Ovary (tissue), 3 donors: ENCODE measurements around the gene SEC14L1.

ENCODE experiments used
- EP300 ChIP-seq: sonication (generic); formaldehyde crosslinking; IDR thresholded peaks from one replicate; pipeline ENCODE4 v1.6.1; 2017; ENCODE audit warnings: antibody characterized with exemption
- POLR2A ChIP-seq: fragments of 450-650 bp; IDR thresholded peaks from one replicate; pipeline ENCODE4 v1.6.1; 2017; ENCODE audit warnings: antibody characterized with exemption, mild to moderate bottlenecking, moderate library complexity
- TF ChIP-seq, protein P1 (sequence below), 3 donors: fragments of 450-650 bp in 2 of 3; fragments of 200-600 bp in 1 of 3; IDR thresholded peaks; one replicate each; pipeline versions ENCODE4 v1.5.1 to v1.8.0; 2016 to 2022; ENCODE audit warnings: antibody characterized with exemption in 3 of 3, mild to moderate bottlenecking in 1 of 3
- donor health status: DM: no; HTN: no; CAD: no.

DNA sequence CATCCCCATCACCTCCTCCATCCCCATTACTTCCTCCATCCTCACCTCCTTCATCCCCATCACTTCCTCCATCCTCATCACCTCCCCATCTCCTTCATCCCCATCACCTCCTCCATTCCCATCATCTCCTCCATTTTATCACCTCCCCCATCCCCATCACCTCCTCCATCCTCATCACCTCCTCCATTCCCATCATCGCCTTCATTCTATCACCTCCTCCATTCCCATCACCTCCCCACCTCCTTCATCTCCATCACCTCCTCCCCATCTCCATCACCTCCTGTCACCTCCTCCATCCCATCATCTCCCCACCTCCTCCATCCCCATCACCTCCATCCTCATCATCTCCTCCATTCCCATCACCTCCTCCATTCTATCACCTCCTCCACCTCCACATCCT is 116.4 kb downstream of the SEC14L1 start:
- TF ChIP-seq, protein P1, sequence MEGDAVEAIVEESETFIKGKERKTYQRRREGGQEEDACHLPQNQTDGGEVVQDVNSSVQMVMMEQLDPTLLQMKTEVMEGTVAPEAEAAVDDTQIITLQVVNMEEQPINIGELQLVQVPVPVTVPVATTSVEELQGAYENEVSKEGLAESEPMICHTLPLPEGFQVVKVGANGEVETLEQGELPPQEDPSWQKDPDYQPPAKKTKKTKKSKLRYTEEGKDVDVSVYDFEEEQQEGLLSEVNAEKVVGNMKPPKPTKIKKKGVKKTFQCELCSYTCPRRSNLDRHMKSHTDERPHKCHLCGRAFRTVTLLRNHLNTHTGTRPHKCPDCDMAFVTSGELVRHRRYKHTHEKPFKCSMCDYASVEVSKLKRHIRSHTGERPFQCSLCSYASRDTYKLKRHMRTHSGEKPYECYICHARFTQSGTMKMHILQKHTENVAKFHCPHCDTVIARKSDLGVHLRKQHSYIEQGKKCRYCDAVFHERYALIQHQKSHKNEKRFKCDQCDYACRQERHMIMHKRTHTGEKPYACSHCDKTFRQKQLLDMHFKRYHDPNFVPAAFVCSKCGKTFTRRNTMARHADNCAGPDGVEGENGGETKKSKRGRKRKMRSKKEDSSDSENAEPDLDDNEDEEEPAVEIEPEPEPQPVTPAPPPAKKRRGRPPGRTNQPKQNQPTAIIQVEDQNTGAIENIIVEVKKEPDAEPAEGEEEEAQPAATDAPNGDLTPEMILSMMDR (IDR thresholded peaks at IDR 0.05) = no peak
- no peak for TF ChIP-seq POLR2A
- no peak for TF ChIP-seq EP300
